Stimulated activated CD8-positive, alpha-beta memory T cell treated with anti-CD3 and anti-CD28 coated beads, Interleukin-15, amount 100 ng/mL, for 1 hour (primary cell): ENCODE measurements around the gene PEX16.

ENCODE experiments used
- DNase-seq: peaks from one replicate; pipeline ENCODE4 v3.0.0-alpha.2; 2020; ENCODE audit warnings: low read depth

The PEX16 gene

DNA sequence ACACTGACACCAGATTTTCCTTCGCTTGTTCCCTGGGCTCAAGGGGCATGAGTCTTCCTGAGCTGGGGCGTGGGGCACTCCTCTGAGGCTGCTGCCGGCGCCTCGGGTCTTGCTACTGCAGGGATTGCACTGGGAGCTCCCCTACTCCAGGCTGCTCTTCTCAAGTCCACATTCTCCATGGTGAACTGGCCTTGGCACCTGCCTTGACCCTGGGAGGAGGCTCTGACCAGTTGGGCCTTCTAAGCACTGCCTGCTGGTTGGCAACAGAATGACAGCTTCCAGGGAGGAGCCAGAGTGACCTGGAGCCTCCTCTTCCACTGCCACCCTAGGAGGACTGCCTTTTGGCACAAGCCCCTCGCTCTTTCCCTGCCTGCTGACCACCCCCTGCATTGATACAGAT lies 20.1 kb downstream of the PEX16 start:
- DNase-seq, result no peak

DNA sequence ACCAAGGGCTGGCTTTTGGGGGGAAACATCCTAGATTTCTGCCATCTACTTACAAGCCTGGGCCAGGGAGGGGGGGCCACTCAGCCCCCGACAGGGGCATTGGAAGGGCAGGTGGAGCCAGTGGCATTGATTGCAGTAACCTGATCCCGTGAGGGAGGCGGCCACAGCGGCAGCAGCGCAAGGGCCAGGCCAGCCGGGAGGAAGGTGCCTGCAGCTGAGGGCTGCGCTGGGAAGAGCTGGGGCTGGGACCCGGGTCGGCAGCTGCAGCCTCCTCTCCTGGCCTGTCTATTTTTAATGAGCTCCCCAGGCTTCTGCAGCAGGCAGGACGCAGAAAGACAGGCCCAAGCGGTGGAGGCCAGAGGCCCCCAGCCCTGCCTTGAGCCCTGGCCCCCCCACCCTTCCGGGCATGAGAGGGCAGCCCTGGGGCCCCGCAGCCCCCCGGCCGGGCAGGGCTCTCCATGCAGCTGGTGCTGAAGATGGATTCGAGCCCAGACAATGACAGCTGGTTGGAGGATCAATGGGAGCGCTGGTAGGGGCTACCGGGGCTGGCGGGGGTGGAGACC lies 21.2 kb downstream of the PEX16 start:
- no peak for DNase-seq

DNA sequence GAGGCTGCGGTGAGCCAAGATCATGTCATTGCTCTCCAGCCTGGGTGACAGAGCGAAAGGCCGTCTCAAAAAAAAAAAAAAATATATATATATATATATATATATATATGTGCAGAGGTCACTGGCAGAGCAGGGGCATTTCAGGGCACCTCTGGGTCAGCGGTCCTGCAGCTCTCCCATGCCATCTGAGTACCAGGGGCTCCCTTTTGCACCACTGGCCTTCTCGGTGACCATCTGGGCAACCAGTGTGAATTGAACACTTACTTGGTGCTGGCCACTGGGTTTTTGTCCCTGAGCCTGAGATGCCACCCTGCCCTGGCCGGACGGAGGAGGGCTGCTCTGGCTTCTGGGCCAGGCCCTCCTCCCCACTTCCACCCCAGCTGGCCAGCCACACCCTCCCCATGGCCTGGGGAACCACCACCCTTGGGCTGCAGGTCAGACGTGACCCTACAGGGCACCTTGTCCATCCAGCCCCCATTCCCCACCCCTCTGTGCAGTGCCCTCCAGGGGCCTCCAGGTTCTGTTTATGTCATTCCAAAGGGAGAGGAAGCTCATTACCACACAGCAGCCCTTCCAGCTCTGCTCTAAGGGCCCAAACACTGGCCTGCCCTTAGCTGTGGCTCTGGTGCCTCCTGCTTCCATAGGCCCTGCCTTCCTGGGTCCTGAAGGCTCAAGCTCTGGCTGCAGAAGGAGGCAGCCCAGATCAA lies 22.0 kb downstream of the PEX16 start:
- no peak for DNase-seq

DNA sequence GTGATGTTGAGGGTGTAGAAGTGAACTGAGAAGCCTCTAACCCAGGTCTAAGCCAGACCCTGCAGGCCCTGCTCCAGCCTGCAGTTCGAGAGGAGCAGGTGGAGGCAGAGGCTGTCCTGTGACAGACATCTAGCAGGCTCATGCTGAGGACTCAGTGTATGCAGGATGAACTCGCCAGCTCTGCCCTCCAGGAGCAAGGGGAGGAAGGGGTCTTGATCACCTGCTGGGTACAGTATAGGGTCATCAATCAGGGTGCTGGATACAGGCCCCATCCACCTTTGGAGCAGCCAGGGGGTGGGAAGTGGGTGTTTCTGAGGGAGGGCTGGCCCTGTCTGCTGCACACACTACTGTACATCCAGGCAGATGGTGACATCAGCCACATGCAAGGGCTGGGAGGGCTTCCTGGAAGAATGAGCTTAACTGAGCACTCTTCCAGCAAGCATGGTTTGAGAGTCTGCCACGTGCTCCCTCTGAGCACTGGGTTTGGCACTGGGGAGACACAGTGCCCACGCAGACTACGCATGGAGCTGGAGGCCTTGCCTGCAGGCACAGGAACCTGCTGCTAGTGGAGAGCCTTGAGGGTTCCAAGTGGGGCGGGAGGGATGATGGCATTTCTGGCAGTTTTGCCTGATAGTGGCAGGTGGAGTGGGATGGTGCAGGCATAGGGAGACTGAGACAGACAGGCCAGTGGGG lies 23.0 kb downstream of the PEX16 start:
- no peak for DNase-seq

DNA sequence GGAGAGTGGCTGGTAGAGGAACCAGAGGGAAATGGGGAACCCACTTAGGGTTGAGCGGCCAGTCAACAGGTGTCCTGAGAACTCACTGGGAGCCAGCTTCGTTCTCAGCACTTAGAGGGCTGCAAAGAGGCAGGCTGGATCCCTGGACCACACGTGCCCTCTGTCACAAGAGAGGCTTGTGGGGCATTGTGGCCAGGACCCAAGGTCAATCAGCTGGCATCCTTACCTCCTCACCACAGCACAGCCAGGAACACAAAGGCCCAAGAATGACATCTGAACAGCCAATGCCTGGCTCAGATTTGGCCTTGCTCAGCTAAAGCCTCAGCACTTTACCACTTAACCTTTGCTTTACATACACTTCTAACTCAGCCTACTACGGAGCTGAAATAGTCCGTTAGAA lies 24.8 kb downstream of the PEX16 start:
- no peak for DNase-seq

DNA sequence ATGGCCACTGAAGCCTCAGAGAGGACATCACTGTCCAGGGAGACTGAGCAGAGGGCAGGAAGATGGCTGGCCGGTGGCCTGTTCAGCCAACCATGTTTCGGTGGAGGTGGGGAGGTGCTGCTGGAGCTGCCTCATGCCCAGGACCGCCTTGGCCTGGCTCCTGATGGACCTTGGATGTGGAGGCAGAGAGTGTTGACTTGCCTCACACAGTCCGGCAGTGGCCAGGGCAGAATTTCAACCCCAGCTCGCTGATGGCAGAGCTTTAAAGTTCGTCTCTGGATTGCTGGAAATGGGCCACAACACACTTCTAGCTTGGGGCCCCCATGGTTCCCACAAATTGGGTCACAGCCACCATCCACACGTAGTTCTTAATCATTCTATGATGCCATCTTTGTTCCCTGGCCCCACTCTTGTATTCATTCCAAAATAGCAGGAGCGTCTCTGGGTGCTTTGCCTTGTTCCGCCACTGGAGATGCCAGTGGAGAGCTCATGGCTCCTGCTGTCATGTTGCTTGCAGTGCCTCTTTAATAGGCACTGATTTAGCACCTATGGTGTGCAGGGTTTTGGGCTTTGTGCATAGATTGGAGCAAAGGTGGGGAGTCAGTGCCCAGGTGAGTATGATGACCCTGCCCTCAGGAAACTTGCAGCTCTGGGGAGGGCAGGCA lies 26.7 kb downstream of the PEX16 start:
- no peak for DNase-seq

DNA sequence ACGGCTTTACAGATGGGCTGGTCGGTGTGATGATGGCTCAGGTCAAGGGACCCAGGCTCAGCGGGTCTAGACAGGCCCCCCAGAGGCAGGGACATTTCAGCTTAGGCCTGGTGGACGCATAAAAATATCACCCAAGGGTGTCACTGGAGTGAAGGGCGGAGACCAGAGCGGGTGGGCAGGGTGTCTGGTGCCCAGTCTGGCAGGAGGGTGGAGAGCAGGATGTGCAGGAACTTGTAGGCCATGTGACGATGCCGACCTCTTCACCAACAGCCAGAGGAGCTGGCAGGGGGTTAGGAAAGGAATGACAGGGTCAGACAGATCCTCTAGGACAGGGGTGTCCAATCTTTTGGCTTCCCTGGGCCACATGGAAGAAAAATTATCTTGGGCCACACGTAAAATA lies 27.7 kb downstream of the PEX16 start:
- DNase-seq, result no peak

DNA sequence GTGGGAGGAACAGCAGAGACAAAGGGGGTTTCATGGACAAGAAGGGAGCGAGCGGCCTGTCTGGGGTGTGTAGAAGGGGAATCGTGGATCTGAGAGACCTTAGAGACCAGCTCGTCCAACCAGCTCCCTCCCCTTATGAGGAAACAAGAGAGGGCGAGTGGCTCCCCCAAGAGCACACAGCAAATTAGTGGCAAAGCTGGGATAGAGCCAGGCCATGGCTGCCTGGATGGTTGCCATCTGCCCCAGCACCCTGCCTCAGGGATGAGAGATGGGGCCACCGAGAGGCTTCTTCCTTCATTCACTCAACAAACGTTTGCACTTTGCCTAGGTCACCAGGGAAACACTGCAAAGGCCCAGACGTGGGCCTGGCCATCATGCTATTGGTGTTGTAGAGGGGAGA lies 28.1 kb downstream of the PEX16 start:
- DNase-seq, result no peak

DNA sequence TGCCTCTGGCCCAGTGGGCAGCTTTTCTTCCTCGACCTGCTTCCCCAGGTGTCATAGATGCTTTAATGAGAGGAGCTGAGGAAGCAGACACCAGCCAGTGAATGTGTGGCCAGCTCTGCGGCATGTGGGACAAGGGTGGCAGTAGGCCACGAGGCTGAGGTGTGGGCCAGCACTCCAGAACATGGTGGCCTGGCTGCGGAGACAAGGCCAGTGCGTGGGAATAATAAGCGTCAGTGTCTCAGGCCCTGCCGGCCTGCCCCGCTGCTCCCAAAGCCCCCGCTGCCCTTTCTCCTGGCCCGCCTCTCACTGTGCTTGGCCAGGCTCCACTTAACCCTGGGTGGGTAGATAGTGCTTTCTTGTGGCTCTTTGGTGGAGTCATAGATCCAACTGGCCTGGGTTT lies 30.1 kb downstream of the PEX16 start:
- no peak for DNase-seq

DNA sequence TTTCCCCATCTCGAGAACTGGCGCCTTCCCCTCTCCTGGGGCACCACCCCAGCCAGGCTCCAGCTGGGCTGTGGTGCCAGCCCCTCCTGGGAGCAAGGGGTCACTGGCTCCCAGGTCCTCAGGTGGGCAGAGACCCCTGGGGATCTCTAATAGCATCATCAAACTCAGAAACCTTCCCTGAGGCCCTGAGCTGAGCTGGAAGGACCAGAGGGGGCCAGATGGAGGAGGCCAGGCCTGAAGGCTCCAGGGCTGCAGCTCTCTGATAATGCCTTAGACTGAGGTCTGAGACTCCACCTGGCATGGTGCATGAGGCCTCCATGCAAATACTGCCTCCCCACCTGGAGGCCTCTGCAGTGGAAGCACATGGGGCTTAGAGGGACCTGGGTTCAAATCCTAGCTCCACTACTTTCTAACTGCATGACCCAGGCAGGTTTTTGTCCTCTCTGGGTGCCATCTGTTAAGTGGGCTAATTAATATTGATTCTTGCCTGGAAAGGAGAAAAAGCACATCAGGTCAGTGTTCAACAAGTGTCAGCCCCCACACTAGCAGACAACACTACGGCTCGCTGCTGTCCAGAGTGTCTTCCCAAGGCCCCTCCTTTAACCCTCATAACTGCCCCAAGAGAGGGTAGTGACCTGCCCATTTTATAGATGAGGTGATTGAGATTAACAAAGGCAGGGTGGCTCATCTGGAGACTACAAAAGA lies 30.7 kb downstream of the PEX16 start:
- no peak for DNase-seq

DNA sequence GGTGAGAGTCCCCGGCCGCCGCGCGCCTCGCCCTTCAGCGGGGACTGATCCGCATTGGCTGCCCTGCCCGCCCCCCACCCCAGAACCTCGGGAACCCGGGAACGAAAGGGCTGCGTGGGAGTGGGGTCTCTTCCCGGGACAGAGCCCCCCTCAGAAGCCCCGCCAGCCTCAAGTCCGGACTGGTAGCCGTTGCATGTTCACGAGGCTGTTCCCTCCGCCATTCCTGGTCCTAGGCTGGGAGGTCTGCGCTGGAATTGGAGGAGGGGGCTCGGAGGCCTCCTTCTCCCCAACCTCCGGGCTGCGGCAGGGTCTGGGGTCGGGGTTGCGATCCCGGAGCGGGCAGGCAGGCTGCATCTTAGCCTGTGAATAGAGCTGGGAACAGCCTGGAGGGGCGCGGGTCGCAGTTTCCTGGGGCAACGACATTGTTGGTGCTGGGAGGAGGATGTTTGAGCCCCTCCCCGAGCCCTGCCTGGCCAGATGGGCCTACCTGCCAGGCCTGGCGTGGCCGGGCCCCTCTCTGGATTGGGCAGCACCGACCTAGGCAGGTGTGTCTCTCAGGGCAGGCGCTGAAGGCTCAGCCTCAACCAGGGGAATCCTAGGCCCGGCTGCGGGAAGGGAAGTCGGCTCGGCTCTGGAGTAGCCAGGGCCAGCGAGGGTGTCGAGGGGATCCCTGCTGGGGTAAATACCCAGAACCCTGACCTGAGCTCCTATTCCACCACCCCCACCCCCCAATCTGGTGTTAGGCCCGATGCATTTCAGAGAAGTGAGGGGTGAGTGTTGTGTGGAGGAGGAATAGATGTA lies 31.6 kb downstream of the PEX16 start:
- no peak for DNase-seq

DNA sequence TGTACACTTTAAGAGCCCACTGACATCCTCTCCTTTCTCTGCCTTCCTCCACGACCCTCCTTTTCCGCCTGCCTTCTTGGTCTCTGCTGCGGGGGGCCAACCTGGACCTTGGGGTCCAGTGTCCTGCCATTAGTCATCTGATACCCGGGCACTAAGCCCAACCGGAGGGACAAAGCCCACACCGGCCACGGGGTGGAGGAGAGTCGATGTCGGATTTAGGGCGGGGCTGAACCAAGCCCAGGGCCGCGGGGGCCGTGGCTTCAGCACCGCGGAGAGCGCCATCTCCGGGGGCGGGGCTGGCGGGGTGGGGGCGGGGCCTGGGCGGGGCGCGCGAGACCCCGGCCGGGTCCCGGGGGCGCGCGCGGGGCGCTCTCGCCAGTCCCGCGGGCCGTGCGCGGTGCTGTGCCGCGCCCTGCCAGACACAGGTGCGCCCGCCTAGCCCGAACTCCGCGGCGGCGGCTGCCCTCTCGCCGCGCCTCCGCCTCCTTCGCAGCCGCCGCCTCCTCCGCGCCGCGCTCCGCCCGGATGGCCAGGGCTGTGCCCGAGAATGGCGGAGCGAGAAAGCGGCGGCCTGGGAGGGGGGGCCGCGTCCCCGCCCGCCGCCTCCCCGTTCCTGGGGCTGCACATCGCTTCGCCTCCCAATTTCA lies 32.3 kb downstream of the PEX16 start, which contains the start of gene MAPK8IP1:
Gene MAPK8IP1 (plus strand): TSS at position 378 of the 647 bp plus-strand sequence. CDS start 170 bp downstream, at position 548.
- DNase-seq, result no peak

DNA sequence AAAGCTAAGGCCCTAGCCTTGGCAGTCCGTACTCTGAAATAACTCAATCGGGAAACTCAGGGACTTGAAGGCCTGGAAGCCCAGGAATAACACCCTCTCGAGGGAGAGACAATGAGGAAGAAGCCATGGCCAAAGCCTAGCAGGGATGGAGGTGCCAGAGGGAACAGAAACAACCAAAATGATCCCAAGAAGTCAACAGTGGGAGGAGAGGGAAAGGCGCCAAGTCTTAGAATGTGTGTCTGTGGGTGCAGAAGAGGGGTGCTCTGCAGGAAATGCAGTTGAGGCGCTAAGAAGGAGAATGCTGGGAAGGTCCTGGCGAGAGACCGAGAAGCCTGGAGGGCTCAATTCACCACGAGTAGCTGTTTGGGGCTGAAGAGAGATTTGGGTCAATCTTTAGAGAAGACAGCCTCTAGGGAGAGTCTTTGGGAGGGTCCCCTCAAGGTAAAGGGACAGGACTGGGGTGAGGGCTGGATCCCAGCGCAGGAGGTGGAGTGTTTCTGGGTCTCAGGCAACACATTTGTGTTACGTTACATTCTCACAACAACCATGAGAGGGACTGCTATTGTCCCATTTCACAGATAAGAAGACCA lies 33.0 kb downstream of the PEX16 start:
- DNase-seq, result no peak

DNA sequence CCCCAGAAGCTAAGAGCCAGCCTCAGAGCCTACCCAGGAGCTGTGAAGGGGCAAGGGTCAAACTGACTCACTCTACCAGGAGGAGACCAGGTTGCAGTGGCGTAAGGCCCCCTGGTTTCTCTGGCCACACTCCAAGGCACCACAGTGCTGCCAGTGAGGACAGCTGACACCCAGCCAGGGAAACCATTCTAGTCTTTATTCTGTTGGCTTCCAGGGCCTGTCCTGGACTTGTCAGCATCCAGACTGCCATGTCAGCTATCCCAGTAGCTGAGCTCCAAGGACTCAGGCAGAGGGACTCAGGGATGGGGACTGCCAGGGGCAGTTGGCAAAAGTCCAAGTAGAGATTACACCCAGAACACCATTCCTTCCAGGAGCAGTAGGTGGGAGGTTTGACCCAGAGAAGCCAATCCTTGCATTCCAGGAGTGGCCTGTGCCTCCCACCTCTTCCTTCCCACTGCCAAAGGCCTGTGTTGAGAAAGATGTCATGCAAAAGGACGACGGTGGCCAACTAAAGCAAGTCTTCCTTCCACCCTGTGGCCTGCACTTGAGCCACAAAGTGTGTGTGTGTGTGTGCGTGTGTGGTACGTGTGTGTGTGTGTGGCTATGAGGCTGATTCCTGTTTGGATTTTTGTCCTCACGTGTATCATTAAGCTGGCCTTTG lies 35.8 kb downstream of the PEX16 start:
- DNase-seq, result no peak

DNA sequence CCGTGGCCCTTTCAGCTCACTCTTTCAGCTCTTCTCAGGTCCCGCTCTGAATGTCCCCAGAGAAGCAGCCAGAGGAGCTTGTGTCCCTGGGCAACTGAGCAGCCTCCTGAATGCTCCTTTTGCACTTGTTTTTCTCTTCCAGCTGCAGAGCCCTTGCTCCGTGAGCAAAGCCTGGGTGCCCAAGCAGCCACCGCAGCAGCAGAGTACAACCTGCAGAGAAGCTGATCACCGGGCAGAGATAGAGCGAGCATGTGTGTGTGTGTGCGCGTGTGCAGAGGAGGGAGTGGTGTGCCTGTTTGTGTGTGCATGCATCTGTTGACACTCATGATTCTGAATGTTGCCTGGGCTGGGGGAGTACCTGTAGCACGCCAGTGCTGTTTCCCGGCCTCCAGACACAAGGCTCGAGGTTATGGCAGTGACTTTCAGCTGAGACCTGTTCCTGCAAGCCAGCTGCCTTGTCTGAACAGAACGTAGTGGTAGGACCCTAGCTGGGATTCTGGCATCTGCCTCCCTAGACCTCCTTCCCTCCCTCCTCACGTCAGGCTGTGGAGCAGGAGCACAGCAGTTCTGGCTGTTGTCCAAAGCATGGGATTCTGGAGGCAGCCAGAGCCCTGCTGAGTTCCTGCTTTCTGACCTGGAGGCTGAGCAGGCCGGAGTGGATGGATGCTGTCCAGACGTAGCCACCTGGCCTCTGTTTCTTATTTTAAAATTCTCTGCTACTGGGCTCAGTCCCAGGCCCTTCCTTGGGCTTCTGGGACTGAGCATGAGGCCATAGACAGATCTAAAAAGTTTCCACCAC lies 36.7 kb downstream of the PEX16 start:
- DNase-seq, result no peak

DNA sequence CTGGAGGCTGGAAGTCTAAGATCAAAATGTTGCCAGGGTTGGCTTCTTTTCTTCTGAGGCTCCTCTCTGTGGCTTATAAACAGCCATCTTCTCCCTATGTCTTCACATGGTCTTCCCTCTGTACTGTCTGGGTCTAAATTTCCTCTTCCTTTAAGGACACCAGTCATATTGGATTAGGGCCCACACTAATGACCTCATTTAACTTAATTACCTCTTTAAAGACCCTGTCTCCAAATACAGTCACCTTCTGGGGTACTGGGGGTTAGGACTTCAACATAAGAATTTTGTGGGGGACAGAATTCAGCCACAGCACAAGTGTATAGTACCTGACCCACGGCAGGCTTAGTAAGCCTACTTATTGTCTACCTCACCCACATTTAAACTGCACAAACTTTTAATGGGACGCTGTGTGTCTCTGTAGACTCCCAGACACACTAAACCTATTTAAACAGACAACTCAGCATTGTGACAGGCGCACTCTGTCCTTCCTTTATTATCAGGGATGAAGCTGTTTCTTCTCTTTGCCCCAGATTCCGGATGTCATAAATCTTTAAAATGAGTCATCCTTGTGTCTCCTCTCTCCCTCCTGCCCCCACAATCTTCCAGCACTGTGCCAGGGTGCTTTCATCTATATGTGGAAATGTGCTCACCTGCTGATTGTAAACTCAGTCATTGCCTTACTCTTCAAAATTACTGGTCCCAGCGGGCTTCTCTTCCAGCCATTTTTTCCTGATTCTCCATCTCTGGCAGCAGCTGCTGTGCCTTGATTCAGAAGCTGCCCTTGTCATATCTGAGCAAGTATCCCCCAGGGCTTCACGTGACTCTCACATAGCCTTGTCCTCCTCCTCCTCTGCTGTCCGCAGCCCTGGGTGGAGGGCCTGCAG lies 37.6 kb downstream of the PEX16 start:
- DNase-seq, result no peak

DNA sequence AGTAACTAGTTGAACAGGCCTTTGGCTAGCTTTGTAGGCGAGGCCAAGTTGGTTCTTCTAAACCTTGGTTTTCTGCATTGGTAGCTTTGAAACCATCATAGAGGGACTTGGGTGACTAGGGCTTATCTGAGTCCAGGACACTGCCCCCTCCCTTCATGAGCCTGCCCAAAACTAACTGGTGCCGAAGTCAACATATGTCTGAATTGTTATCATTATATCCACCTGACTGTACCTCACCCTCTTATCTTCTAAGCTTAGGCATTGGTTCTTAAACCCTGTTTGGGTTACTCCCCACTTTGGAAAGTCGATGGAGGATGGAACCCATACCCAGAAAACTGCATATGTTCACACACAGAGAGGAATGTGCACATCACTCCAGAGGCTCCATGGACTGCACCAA lies 39.8 kb downstream of the PEX16 start:
- no peak for DNase-seq

DNA sequence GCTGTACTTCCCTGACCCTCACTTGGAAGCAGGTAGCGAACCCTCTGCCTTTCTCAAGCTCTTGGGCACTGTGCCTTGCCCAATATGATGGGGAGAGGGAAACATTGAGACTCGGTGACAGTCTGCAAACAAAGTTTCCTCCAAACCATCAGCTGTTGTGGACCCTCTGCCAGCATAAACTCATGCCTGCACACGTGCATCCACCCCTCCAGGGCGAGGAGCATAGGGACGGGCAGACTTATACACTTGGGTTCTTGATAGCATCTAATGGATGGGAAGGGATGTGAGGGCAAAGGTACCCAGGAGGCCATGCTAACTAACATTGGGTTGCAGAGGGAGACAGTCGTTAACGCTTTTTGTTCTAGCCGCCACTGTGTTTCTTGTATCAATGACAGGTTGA lies 40.5 kb downstream of the PEX16 start:
- no peak for DNase-seq
